ENCODE measurements around the gene ATG14. TPM values are rescaled to one million over a fixed set of nuclear protein-coding genes. Genes with fewer than 3 reads are reported as not detected.
"Not testable (repeated sequence)": the region's sequence is repeated elsewhere in the genome, so short reads cannot be mapped to it uniquely, and the experiment has no call there.

Gene ATG14
- polyA plus RNA-seq, 4 donors, result 17.9 to 24.8 (median 20.5) TPM

DNA sequence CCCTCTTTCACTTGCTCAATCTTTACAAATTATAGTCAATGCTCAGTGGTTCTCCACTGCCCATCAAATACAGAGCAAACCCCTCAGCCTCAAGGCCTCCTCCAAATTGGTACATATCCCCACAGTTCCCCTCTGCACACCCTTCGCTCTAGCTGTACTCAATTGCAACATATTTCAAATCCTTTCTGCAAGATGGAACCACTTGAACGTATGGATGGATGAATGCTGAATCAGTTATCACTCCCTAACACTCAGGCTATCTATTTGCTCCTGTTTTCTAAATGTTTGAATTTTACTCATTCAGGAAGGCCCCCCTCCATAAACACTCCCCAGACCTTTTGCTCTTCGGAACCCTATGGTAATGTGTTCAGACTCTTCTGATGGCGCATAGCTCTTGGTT, 24.5 kb downstream of the ATG14 start:
- no peak for DNase-seq (ENCODE audit: low read depth in 4 of 4, low spot score in 2 of 4)

- DNase-seq (ENCODE audit: low read depth in 4 of 4, low spot score in 2 of 4), result no peak
These were observed 25.4 kb downstream of the ATG14 start for GRCh38 chr14:55386037-55386808.

GRCh38 chr14:55384536-55384935, 27.1 kb downstream of the ATG14 start:
- DNase-seq (ENCODE audit: low read depth in 4 of 4, low spot score in 2 of 4), result no peak

GRCh38 chr14:55383541-55384140, 28.0 kb downstream of the ATG14 start:
- no peak for DNase-seq (ENCODE audit: low read depth in 4 of 4, low spot score in 2 of 4)

GRCh38 chr14:55383056-55383466, 28.6 kb downstream of the ATG14 start:
- not testable (repeated sequence) for DNase-seq (ENCODE audit: low read depth in 4 of 4, low spot score in 2 of 4)

DNA sequence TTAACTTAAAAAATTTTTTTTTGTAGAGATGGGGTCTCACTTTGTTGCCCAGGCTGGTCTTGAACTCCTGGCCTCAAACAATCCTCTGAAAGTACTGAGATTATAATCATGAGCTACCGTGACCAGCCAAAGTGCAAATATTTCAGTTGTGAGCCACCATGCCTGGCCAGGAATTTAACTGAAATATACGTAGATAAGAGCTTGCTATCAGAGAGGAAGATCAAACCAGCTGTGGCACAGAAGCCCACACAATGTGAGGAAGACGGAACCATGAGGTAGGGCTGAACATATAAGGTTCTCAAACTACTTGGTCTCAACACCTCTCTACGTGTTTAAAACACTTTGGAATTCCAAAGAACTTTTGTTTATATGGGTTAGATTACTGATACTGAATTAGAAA, 29.1 kb downstream of the ATG14 start:
- DNase-seq (ENCODE audit: low read depth in 4 of 4, low spot score in 2 of 4), result no peak

DNA sequence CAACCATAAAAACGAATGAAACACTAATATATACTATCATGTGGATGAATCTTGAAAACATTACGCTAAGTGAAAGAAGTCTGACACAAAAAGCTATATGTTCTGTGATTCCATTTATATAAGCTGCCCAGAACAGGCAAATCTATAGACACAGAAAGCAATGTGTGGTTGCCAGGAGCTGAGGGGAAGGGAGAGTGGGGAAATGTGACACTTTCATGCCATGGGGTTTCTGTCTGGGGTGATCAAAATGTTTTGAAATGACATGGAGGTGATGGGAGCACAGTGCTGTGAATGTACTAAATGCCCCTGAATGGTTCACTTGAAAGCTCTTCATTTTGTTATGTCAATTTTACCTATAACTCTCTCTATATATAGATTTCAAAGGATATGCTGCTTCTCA, 30.1 kb downstream of the ATG14 start:
- no peak for DNase-seq (ENCODE audit: low read depth in 4 of 4, low spot score in 2 of 4)

GRCh38 chr14:55381040-55381439, 30.6 kb downstream of the ATG14 start:
- no peak for DNase-seq (ENCODE audit: low read depth in 4 of 4, low spot score in 2 of 4)

DNA sequence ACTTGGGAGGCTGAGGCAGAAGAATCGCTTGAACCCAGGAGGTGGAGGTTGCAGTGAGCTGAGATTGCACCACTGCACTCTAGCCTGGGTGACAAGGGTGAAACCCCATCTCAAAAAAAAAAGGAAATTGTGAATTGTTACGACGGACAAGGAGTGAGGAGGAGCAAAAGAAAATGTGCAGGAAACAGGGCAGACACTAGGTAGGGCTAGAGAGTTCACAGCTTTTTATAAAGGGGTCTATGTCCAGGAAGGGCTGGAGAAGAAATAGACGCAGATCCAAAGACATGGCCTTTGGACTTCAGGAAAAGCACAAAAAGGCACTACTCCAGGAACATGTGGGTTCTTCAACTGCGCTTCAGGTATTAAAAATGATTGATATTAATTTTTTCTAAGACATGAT, 34.4 kb downstream of the ATG14 start:
- DNase-seq (ENCODE audit: low read depth in 4 of 4, low spot score in 2 of 4), result no peak

DNA sequence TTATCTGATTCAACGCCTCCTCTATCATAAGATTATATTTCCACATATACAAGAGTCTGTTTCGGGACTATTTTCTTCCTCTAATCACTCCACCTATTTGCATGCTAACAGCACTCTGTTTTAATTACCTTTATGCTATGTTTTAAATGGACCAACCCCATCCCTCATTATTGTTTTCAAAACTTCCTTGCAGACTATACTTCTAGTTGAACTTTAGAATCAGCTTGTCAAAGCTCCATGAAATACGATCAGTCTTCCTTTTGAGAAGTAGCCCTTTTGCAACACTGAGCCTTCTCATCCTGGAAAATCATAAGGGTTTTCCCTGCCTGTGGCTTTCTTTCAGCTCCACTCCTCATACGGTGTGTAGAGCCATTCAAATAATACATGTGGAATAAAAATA, 36.9 kb downstream of the ATG14 start:
- no peak for DNase-seq (ENCODE audit: low read depth in 4 of 4, low spot score in 2 of 4)

- DNase-seq (ENCODE audit: low read depth in 4 of 4, low spot score in 2 of 4), result no peak
These were observed 37.6 kb downstream of the ATG14 start for GRCh38 chr14:55373784-55374705.

- DNase-seq (ENCODE audit: low read depth in 4 of 4, low spot score in 2 of 4), result no peak
These were observed 38.8 kb downstream of the ATG14 start for GRCh38 chr14:55372825-55373224.

DNA sequence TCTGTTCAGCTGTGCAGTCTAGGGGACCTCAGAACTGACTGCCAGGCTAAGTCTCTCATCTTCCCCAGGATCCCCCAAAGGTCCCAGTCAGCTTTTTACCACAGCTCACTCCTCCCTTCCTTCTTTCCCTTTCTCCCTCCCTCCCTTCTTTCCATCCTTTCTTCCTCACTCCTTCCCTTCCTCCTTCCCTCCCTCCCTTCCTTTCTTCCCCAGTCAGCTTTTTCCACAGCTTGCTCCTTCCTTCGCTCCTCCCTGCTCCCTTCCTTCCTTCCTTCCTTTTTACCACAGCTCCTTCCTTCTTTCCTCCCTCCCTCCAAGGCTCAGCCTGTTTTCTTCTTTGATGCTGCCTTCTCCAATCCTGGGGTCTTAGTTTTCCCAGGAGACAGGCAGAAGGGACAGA, 39.2 kb downstream of the ATG14 start:
- DNase-seq (ENCODE audit: low read depth in 4 of 4, low spot score in 2 of 4), result no peak

DNA sequence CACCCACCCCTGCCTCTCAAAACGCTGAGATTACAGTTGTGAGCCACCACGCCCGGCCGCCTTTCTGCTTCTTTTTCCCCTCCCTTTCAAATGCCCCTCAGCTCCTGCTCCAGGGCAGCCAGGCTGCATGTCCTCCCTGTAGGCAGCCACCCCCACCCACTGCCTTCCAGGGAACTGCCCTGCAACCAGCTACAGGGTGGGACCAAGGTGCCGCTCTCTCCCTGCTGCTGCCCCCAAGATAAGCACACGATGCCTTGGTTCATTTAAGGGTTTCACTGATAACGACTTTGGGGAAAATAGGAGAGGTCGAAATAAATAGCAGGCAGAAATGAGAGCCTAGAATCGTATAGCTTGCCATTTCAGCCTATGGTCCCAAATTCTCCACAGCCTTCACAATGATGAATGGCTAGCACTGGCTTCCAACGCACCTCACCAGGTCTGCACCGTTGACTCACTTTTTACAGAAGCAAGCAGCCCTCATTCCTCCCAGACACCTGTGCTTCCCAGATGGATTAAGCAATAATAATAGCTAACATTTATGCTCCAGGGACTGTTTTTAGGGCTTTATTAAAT, 40.7 kb downstream of the ATG14 start:
- DNase-seq (ENCODE audit: low read depth in 4 of 4, low spot score in 2 of 4), result no peak

GRCh38 chr14:55366271-55366670, 45.4 kb downstream of the ATG14 start:
- DNase-seq (ENCODE audit: low read depth in 4 of 4, low spot score in 2 of 4), result no peak

- no peak for DNase-seq (ENCODE audit: low read depth in 4 of 4, low spot score in 2 of 4)
These were observed 50.4 kb downstream of the ATG14 start for GRCh38 chr14:55361190-55361589.

- DNase-seq (ENCODE audit: low read depth in 4 of 4, low spot score in 2 of 4), result no peak
These were observed 52.3 kb downstream of the ATG14 start for GRCh38 chr14:55359307-55359706.

GRCh38 chr14:55356913-55357312, 54.7 kb downstream of the ATG14 start:
- DNase-seq (ENCODE audit: low read depth in 4 of 4, low spot score in 2 of 4), result no peak

- DNase-seq (ENCODE audit: low read depth in 4 of 4, low spot score in 2 of 4), result no peak
These were observed 55.7 kb downstream of the ATG14 start for GRCh38 chr14:55355922-55356321.

- peak in 1 of 4 donors; percentile 58 for DNase-seq (ENCODE audit: low read depth in 4 of 4, low spot score in 2 of 4)
These were observed 57.1 kb downstream of the ATG14 start for GRCh38 chr14:55354500-55354899.

All from left renal cortex interstitium (tissue), 4 donors.